Gastrocnemius medialis (tissue), 4 donors: Measurements from ENCODE around the gene MPPED1.

ENCODE experiments used
- POLR2A ChIP-seq, 2 donors: fragments of 450-650 bp; IDR thresholded peaks; one replicate each; pipeline ENCODE4 v1.6.1; 2017; ENCODE audit warnings: antibody characterized with exemption in 2 of 2, mild to moderate bottlenecking in 2 of 2, moderate library complexity in 2 of 2
- TF ChIP-seq, protein P1 (sequence below), 5 experiments: fragments of 450-650 bp in 3 of 5; fragments of 200-600 bp in 2 of 5; sonication (generic) in 2 of 5; IDR thresholded peaks in 4 of 5; conservative IDR thresholded peaks in 1 of 5; 1 replicate in 4 of 5; 2 replicates in 1 of 5; pipeline ENCODE4 v1.5.1; 2016 to 2019; ENCODE audit warnings: antibody characterized with exemption in 5 of 5, mild to moderate bottlenecking in 3 of 5, moderate library complexity in 3 of 5

DNA sequence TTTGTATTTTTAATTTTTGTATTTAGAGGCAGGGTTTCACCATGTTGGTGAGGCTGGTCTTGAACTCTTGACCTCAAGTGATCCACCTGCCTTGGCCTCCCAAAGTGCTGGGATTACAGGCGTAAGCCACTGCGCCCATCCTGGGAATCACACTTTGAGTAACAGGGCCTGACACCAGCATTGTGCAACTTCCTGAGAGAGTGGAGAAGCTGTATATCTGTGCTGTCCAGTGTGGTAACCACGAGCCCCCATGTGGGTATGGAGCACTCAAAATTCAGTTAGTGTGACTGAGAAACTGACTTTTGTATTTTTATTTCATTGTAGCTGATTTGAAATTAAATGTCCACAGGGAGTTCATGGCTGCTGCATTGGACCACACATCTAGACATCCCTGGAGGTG lies 36.2 kb downstream of the MPPED1 start:
- TF ChIP-seq, protein P1, sequence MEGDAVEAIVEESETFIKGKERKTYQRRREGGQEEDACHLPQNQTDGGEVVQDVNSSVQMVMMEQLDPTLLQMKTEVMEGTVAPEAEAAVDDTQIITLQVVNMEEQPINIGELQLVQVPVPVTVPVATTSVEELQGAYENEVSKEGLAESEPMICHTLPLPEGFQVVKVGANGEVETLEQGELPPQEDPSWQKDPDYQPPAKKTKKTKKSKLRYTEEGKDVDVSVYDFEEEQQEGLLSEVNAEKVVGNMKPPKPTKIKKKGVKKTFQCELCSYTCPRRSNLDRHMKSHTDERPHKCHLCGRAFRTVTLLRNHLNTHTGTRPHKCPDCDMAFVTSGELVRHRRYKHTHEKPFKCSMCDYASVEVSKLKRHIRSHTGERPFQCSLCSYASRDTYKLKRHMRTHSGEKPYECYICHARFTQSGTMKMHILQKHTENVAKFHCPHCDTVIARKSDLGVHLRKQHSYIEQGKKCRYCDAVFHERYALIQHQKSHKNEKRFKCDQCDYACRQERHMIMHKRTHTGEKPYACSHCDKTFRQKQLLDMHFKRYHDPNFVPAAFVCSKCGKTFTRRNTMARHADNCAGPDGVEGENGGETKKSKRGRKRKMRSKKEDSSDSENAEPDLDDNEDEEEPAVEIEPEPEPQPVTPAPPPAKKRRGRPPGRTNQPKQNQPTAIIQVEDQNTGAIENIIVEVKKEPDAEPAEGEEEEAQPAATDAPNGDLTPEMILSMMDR (IDR thresholded peaks at IDR 0.05 in 4 of 5, conservative IDR thresholded peaks at IDR 0.05 in 1 of 5), result no peak
- no peak for TF ChIP-seq POLR2A (IDR thresholded peaks at IDR 0.05)
